ENCODE data around the gene LRRC4. TPM values are rescaled to one million over a fixed set of nuclear protein-coding genes. Genes with fewer than 3 reads are reported as not detected.
A peak's percentile ranks its signal among the peaks of the same experiment; 100 is the strongest.

Gene LRRC4
- total and polyA plus RNA-seq, 4 donors = 4.7 to 14.6 (median 6.9) TPM

DNA sequence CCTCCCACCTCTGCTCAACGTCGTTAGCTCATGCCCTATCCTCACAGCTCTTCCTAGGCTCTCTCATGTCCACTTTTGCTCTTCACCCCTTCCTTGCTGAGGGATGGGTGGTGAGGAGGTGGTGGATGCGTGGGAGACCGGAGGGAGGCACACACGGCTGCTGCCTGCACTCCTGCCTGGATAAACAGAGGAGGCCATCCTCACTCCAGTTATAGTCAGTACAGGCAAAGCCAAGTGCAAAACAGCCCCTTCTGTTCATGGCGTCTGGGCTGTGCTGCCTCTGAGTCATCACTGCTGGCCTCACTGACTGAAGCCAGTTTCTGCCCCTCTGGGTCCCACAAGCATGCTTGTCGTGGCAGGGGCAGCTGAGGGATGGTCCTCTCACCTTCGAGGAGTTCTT, 31.9 kb upstream of the LRRC4 start:
- H3K4me3 ChIP-seq = no peak overlapping the region
- ATAC-seq (ENCODE audit: insufficient read depth, low FRiP score) (no peak), DNase-seq (no peak)
- no peak overlapping the region for H3K9ac ChIP-seq (ENCODE audit: insufficient read depth in 1 of 2, low read length in 2 of 2)
- TF ChIP-seq, protein P1, sequence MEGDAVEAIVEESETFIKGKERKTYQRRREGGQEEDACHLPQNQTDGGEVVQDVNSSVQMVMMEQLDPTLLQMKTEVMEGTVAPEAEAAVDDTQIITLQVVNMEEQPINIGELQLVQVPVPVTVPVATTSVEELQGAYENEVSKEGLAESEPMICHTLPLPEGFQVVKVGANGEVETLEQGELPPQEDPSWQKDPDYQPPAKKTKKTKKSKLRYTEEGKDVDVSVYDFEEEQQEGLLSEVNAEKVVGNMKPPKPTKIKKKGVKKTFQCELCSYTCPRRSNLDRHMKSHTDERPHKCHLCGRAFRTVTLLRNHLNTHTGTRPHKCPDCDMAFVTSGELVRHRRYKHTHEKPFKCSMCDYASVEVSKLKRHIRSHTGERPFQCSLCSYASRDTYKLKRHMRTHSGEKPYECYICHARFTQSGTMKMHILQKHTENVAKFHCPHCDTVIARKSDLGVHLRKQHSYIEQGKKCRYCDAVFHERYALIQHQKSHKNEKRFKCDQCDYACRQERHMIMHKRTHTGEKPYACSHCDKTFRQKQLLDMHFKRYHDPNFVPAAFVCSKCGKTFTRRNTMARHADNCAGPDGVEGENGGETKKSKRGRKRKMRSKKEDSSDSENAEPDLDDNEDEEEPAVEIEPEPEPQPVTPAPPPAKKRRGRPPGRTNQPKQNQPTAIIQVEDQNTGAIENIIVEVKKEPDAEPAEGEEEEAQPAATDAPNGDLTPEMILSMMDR (IDR thresholded peaks at IDR 0.05; ENCODE audit: control extremely low read depth, extremely low read depth) = no peak
- H3K36me3 ChIP-seq (ENCODE audit: control insufficient read depth in 4 of 4, insufficient read depth in 4 of 4, low read length in 4 of 4) = peaks cover 0 to 9% (median 0%) of the 10 kb centered on the region in 4 donors
- no peak overlapping the region for H3K27ac ChIP-seq (ENCODE audit: low read depth in 1 of 2, low read length in 1 of 2)
- no peaks in the 10 kb centered on the region for H3K4me1 ChIP-seq (ENCODE audit: control insufficient read depth in 5 of 5, insufficient read depth in 5 of 5, low read length in 5 of 5)
- WGBS, 2 donors = 95% methylated on average over 8 of the region's 8 CpGs
- no peaks in the 10 kb centered on the region for H3K9me3 ChIP-seq (ENCODE audit: control insufficient read depth in 4 of 4, insufficient read depth in 3 of 4, low read length in 3 of 4)
- H3K27me3 ChIP-seq (ENCODE audit: control insufficient read depth in 3 of 3, insufficient read depth in 3 of 3, low read length in 2 of 3) = no peaks in the 10 kb centered on the region

DNA sequence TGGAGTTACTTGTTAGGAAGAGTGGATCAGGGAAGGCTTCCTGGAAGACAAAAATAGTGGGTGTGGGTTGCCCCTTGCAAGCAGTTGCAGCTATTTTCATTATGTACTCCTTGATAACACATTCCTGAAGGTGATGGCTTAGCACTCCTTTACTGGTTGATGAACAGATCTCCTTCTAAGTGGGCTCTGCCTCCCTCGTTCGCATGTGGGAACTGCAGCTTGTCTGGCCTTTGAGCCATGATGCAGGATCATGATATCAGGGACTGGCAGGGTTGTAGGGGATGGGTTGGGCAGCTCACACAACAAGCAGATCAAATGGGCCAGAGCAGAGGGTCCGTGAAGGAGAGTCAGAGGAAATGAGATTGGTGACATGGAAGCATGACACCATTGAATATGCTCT, 28.8 kb upstream of the LRRC4 start:
- H3K9me3 ChIP-seq (ENCODE audit: control insufficient read depth in 4 of 4, insufficient read depth in 3 of 4, low read length in 3 of 4) = no peaks in the 10 kb centered on the region
- no peak overlapping the region for H3K9ac ChIP-seq (ENCODE audit: insufficient read depth in 1 of 2, low read length in 2 of 2)
- peaks cover 0 to 1% (median 0%) of the 10 kb centered on the region in 4 donors for H3K36me3 ChIP-seq (ENCODE audit: control insufficient read depth in 4 of 4, insufficient read depth in 4 of 4, low read length in 4 of 4)
- DNase-seq (no peak), ATAC-seq (ENCODE audit: insufficient read depth, low FRiP score) (no peak)
- TF ChIP-seq, protein P1 (IDR thresholded peaks at IDR 0.05; ENCODE audit: control extremely low read depth, extremely low read depth) = no peak
- no peak overlapping the region for H3K4me3 ChIP-seq
- H3K4me1 ChIP-seq (ENCODE audit: control insufficient read depth in 5 of 5, insufficient read depth in 5 of 5, low read length in 5 of 5) = no peaks in the 10 kb centered on the region
- H3K27ac ChIP-seq (ENCODE audit: low read depth in 1 of 2, low read length in 1 of 2) = no peak overlapping the region
- 95 to 98% methylated on average over 3 of the region's 3 CpGs for WGBS, 2 donors
- H3K27me3 ChIP-seq (ENCODE audit: control insufficient read depth in 3 of 3, insufficient read depth in 3 of 3, low read length in 2 of 3) = no peaks in the 10 kb centered on the region

DNA sequence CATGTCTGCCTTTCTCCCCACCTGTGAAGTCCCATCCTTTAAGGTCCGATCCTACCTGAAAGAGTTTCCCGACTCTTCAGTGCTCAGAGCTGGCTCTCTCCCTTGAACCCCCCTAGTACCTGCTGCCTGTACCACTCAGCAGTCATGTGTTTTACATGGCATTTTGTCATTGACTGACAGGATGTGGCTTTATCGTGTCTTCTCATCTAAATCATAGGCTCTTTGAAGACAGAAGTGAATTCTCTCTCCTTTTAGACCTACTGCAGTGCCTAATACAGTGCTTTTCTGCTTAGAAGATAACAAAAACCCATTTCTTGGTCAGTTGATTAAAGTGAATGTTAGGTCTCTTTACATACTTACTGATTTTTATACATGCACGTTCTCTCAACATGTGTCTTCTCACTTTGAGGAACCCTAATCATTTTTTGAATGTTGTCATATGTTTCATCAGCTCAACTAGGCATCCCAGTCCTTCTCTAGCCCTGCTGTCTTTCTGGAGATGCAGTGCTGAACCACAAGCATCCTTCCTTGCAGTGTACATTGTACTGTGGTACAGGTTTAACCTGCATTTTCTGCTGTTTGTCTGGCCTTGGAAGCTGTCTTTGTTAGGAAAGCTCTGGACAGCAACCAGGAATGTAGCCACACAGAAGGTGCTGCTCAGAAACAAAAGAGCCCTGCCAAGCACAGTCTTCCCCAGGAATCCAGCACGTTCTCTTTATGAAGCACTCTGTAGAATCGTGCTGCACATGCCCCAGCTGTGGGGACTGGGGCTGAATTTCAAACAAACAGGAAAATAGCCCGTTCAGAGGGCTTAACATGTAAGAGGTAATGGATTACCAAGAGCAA, 28.1 kb upstream of the LRRC4 start:
- TF ChIP-seq, protein P1 (IDR thresholded peaks at IDR 0.05; ENCODE audit: control extremely low read depth, extremely low read depth) = no peak
- no peak for ATAC-seq (ENCODE audit: insufficient read depth, low FRiP score)
- Histone ChIP-seq H3K27ac (ENCODE audit: low read depth in 1 of 2, low read length in 1 of 2) (no peak overlapping the region), H3K27me3 (ENCODE audit: control insufficient read depth in 3 of 3, insufficient read depth in 3 of 3, low read length in 2 of 3) (no peaks in the 10 kb centered on the region), H3K36me3 (ENCODE audit: control insufficient read depth in 4 of 4, insufficient read depth in 4 of 4, low read length in 4 of 4) (peaks cover 0 to 1% (median 0%) of the 10 kb centered on the region in 4 donors), H3K4me1 (ENCODE audit: control insufficient read depth in 5 of 5, insufficient read depth in 5 of 5, low read length in 5 of 5) (no peaks in the 10 kb centered on the region), H3K9me3 (ENCODE audit: control insufficient read depth in 4 of 4, insufficient read depth in 3 of 4, low read length in 3 of 4) (no peaks in the 10 kb centered on the region), H3K4me3 (no peak overlapping the region), H3K9ac (ENCODE audit: insufficient read depth in 1 of 2, low read length in 2 of 2) (no peak overlapping the region)
- peak; percentile 46 to 72 (median 55) for DNase-seq
- 80 to 81% methylated on average over 7 of the region's 7 CpGs for WGBS, 2 donors
